HT-29 (cell line): ENCODE results near the gene STK4. TPM values are rescaled to one million over a fixed set of nuclear protein-coding genes. Genes with fewer than 3 reads are reported as not detected.
"Not testable (repeated sequence)": the region's sequence is repeated elsewhere in the genome, so short reads cannot be mapped to it uniquely, and the experiment has no call there.

Experiments used
- DNase-seq: peaks from one replicate; pipeline ENCODE4 v3.0.0-alpha.2; 2015; ENCODE audit warnings: low spot score
- total RNA-seq: library from RNA; depleted of rRNA; stranded (reverse); fragments of >200 nt; shearing (Covaris generic); gene quantifications from 2 replicates; pipeline ENCODE4 v1.2.3, GENCODE V29; 2014

The STK4 gene
- total RNA-seq, 1 experiment from 2014 or later: 27.1 TPM

GRCh38 chr20:44983093-44983674, 16.9 kb downstream of the STK4 start:
- DNase-seq: no peak

GRCh38 chr20:44988631-44989171, 22.4 kb downstream of the STK4 start:
- no peak for DNase-seq

GRCh38 chr20:44990425-44990824, 24.1 kb downstream of the STK4 start:
- no peak for DNase-seq

GRCh38 chr20:44990957-44991356, 24.6 kb downstream of the STK4 start:
- no peak for DNase-seq

GRCh38 chr20:44993343-44993742, 27.0 kb downstream of the STK4 start:
- DNase-seq: no peak

GRCh38 chr20:44997171-44997570, 30.9 kb downstream of the STK4 start:
- no peak for DNase-seq

- DNase-seq: no peak
These were observed 31.4 kb downstream of the STK4 start for GRCh38 chr20:44997668-44998067.

- no peak for DNase-seq
These were observed 42.3 kb downstream of the STK4 start for GRCh38 chr20:45008521-45009049.

GRCh38 chr20:45010399-45010828, 44.1 kb downstream of the STK4 start:
- DNase-seq: no peak

GRCh38 chr20:45011108-45011526, 44.8 kb downstream of the STK4 start:
- DNase-seq: peak; percentile 83

GRCh38 chr20:45012682-45013302, 46.5 kb downstream of the STK4 start:
- DNase-seq: no peak

- not testable (repeated sequence) for DNase-seq
These were observed 47.8 kb downstream of the STK4 start for GRCh38 chr20:45014131-45014530.

- peak; percentile 34 for DNase-seq
These were observed 48.5 kb downstream of the STK4 start for GRCh38 chr20:45014671-45015415.

- no peak for DNase-seq
These were observed 49.9 kb downstream of the STK4 start for GRCh38 chr20:45016089-45016671.

- no peak for DNase-seq
These were observed 51.0 kb downstream of the STK4 start for GRCh38 chr20:45017281-45017680.

- no peak for DNase-seq
These were observed 51.5 kb downstream of the STK4 start for GRCh38 chr20:45017857-45018256.

GRCh38 chr20:45019027-45019761, 52.9 kb downstream of the STK4 start:
- DNase-seq: no peak

- DNase-seq: no peak
These were observed 53.4 kb downstream of the STK4 start for GRCh38 chr20:45019762-45020123.

GRCh38 chr20:45020236-45020886, 54.0 kb downstream of the STK4 start:
- peak; percentile 25 for DNase-seq

- DNase-seq: no peak
These were observed 55.3 kb downstream of the STK4 start for GRCh38 chr20:45021631-45022030.

- not testable (repeated sequence) for DNase-seq
These were observed 56.8 kb downstream of the STK4 start for GRCh38 chr20:45023140-45023539.
